ENCODE data around the gene RNF138. TPM values are rescaled to one million over a fixed set of nuclear protein-coding genes. Genes with fewer than 3 reads are reported as not detected.

The RNF138 gene
- total RNA-seq, 1 experiment from 2014 or later = 73.5 TPM

GRCh38 chr18:32122039-32122438 is 30.4 kb downstream of the RNF138 start:
- H3K4me1 Mint-ChIP-seq = no peaks in the 10 kb centered on the region
- H2AK5ac ChIP-seq (ENCODE audit: insufficient read length, low read length) = no peak overlapping the region
- H3K14ac ChIP-seq (ENCODE audit: insufficient read depth, low read length) = no peak overlapping the region
- H3K23me2 ChIP-seq (ENCODE audit: insufficient read length, low read depth, low read length, poor library complexity, severe bottlenecking) = no peaks in the 10 kb centered on the region
- TF ChIP-seq CTCF (conservative IDR thresholded peaks at IDR 0.05) = no peak
- H3K18ac ChIP-seq (ENCODE audit: insufficient read length, low read depth, low read length) = no peak overlapping the region
- DNase-seq = no peak
- no peak overlapping the region for H4K91ac ChIP-seq (ENCODE audit: insufficient read length, low read depth, low read length)
- H4K5ac ChIP-seq (ENCODE audit: insufficient read length, low read depth, low read length) = no peak overlapping the region
- H3K4me2 ChIP-seq (ENCODE audit: insufficient read depth, insufficient read length, low read length) = no peak overlapping the region
- H2BK15ac ChIP-seq (ENCODE audit: low read depth, low read length) = no peak overlapping the region
- no peaks in the 10 kb centered on the region for H3K9me3 Mint-ChIP-seq
- no peaks in the 10 kb centered on the region for H3K4me1 ChIP-seq (ENCODE audit: insufficient read depth, low read length)
- no CpG with 5 or more reads among the region's 5 CpGs for WGBS (ENCODE audit: extremely low coverage, insufficient read length, low lambda C conversion rate)
- H3K36me3 Mint-ChIP-seq (ENCODE audit: insufficient read depth in 1 of 3, low read depth in 3 of 3) = peaks cover 21 to 63% (median 45%) of the 10 kb centered on the region in 3 experiments; a peak in 6 of 7 replicates
- H2BK20ac ChIP-seq (ENCODE audit: low read depth, low read length, poor library complexity, severe bottlenecking) = no peak overlapping the region
- H2BK120ac ChIP-seq (ENCODE audit: low read depth, low read length, poor library complexity, severe bottlenecking) = no peak overlapping the region
- no peaks in the 10 kb centered on the region for H3K27me3 ChIP-seq (ENCODE audit: insufficient read depth, low read length)
- no peak overlapping the region for H4K8ac ChIP-seq (replicated peaks; ENCODE audit: insufficient read length, low read depth, low read length)
- H3K9ac ChIP-seq (ENCODE audit: extremely low read depth, insufficient read length, low read length) = no peak overlapping the region
- H3K79me1 ChIP-seq (ENCODE audit: insufficient read depth, low read depth, low read length, poor library complexity, severe bottlenecking) = no peaks in the 10 kb centered on the region
- H3T11ph ChIP-seq (ENCODE audit: low read length) = no peak overlapping the region
- H4K20me1 ChIP-seq (ENCODE audit: control insufficient read depth, insufficient read depth, insufficient read length) = no peaks in the 10 kb centered on the region
- no peak overlapping the region for H2BK5ac ChIP-seq (ENCODE audit: insufficient read length, low read length)
- H2AFZ ChIP-seq (ENCODE audit: low read length) = no peak overlapping the region
- H3K27ac Mint-ChIP-seq = no peak overlapping the region
- H3K56ac ChIP-seq (ENCODE audit: insufficient read length, low read depth, low read length) = no peak overlapping the region
- no peak overlapping the region for H3K27ac ChIP-seq (ENCODE audit: insufficient read length, low read depth, low read length)
- no peak overlapping the region for H2BK12ac ChIP-seq (ENCODE audit: insufficient read length, low read depth, low read length)
- H3K79me2 ChIP-seq (ENCODE audit: insufficient read depth, low read length) = no peaks in the 10 kb centered on the region; the same call in 1 of the 2 replicates
- no peak overlapping the region for H3K4me3 Mint-ChIP-seq
- H3K27me3 Mint-ChIP-seq (ENCODE audit: low read depth) = no peaks in the 10 kb centered on the region
- H3K23ac ChIP-seq (ENCODE audit: insufficient read length, low read depth, low read length) = no peak overlapping the region
- no peak overlapping the region for H3K4ac ChIP-seq (ENCODE audit: low read depth, low read length)
- no peaks in the 10 kb centered on the region for H3K9me3 ChIP-seq (ENCODE audit: control insufficient read depth, low read depth, low read length)
